ENCODE measurements around the gene ASXL3.
A peak's percentile ranks its signal among the peaks of the same experiment; 100 is the strongest.

The ASXL3 gene

GRCh38 chr18:33600846-33601245 is 22.8 kb downstream of the ASXL3 start:
- TF ChIP-seq POLR2A (IDR thresholded peaks at IDR 0.05; ENCODE audit: low read length) (no peak), GATA1 (IDR thresholded peaks at IDR 0.05; ENCODE audit: low read depth, low read length) (no peak)
- no peak for DNase-seq

GRCh38 chr18:33603454-33603853 is 25.4 kb downstream of the ASXL3 start:
- no peak for TF ChIP-seq GATA1 (IDR thresholded peaks at IDR 0.05; ENCODE audit: low read depth, low read length)

GRCh38 chr18:33605250-33605649 is 27.2 kb downstream of the ASXL3 start:
- DNase-seq = no peak
- TF ChIP-seq POLR2A (IDR thresholded peaks at IDR 0.05; ENCODE audit: low read length) = no peak
- no peak for TF ChIP-seq GATA1 (IDR thresholded peaks at IDR 0.05; ENCODE audit: low read depth, low read length)

More at GRCh38 chr18:33603454-33603853, 25.4 kb downstream of the ASXL3 start:
- no peak for DNase-seq

GRCh38 chr18:33606621-33607020 is 28.6 kb downstream of the ASXL3 start:
- DNase-seq = peak; percentile 21 to 31
- TF ChIP-seq GATA1 (IDR thresholded peaks at IDR 0.05; ENCODE audit: low read depth, low read length) = no peak

- no peak for TF ChIP-seq GATA1 (IDR thresholded peaks at IDR 0.05; ENCODE audit: low read depth, low read length)
- TF ChIP-seq POLR2A (IDR thresholded peaks at IDR 0.05; ENCODE audit: low read length) = no peak
- DNase-seq = no peak
These were observed 33.6 kb downstream of the ASXL3 start for GRCh38 chr18:33611525-33612135.

- TF ChIP-seq GATA1 (IDR thresholded peaks at IDR 0.05; ENCODE audit: low read depth, low read length) (no peak), POLR2A (IDR thresholded peaks at IDR 0.05; ENCODE audit: low read length) (no peak)
- DNase-seq = peak in 1 of 2 experiments; percentile 10
These were observed 34.6 kb downstream of the ASXL3 start for GRCh38 chr18:33612632-33613031.

- no peak for DNase-seq
- TF ChIP-seq POLR2A (IDR thresholded peaks at IDR 0.05; ENCODE audit: low read length) = no peak
- TF ChIP-seq GATA1 (IDR thresholded peaks at IDR 0.05; ENCODE audit: low read depth, low read length) = no peak
These were observed 38.5 kb downstream of the ASXL3 start for GRCh38 chr18:33616556-33616955.

GRCh38 chr18:33627114-33627513 is 49.1 kb downstream of the ASXL3 start:
- TF ChIP-seq GATA1 (IDR thresholded peaks at IDR 0.05; ENCODE audit: low read depth, low read length) (no peak), POLR2A (IDR thresholded peaks at IDR 0.05; ENCODE audit: low read length) (no peak)
- DNase-seq = no peak

GRCh38 chr18:33630476-33630875 is 52.5 kb downstream of the ASXL3 start:
- no peak for DNase-seq

GRCh38 chr18:33641141-33641540 is 63.1 kb downstream of the ASXL3 start:
- no peak for DNase-seq
- TF ChIP-seq POLR2A (IDR thresholded peaks at IDR 0.05; ENCODE audit: low read length) (no peak), GATA1 (IDR thresholded peaks at IDR 0.05; ENCODE audit: low read depth, low read length) (no peak)

More at GRCh38 chr18:33630476-33630875, 52.5 kb downstream of the ASXL3 start:
- TF ChIP-seq GATA1 (IDR thresholded peaks at IDR 0.05; ENCODE audit: low read depth, low read length) = no peak
- no peak for TF ChIP-seq POLR2A (IDR thresholded peaks at IDR 0.05; ENCODE audit: low read length)

- DNase-seq = no peak
- TF ChIP-seq GATA1 (IDR thresholded peaks at IDR 0.05; ENCODE audit: low read depth, low read length) = no peak
These were observed 66.5 kb downstream of the ASXL3 start for GRCh38 chr18:33644494-33644893.

GRCh38 chr18:33647365-33647764 is 69.3 kb downstream of the ASXL3 start:
- no peak for DNase-seq
- TF ChIP-seq GATA1 (IDR thresholded peaks at IDR 0.05; ENCODE audit: low read depth, low read length) (no peak), POLR2A (IDR thresholded peaks at IDR 0.05; ENCODE audit: low read length) (no peak)

GRCh38 chr18:33652635-33653034 is 74.6 kb downstream of the ASXL3 start:
- TF ChIP-seq GATA1 (IDR thresholded peaks at IDR 0.05; ENCODE audit: low read depth, low read length) = no peak
- no peak for TF ChIP-seq POLR2A (IDR thresholded peaks at IDR 0.05; ENCODE audit: low read length)
- DNase-seq = no peak

- no peak for TF ChIP-seq GATA1 (IDR thresholded peaks at IDR 0.05; ENCODE audit: low read depth, low read length)
- no peak for TF ChIP-seq POLR2A (IDR thresholded peaks at IDR 0.05; ENCODE audit: low read length)
- no peak for DNase-seq
These were observed 75.2 kb downstream of the ASXL3 start for GRCh38 chr18:33653231-33653630.

GRCh38 chr18:33656889-33657448 is 79.0 kb downstream of the ASXL3 start:
- no peak for TF ChIP-seq POLR2A (IDR thresholded peaks at IDR 0.05; ENCODE audit: low read length)
- TF ChIP-seq GATA1 (IDR thresholded peaks at IDR 0.05; ENCODE audit: low read depth, low read length) = no peak
- no peak for DNase-seq

All from erythroblast (primary cell).